ENCODE results near the gene FUS. TPM values are rescaled to one million over a fixed set of nuclear protein-coding genes. Genes with fewer than 3 reads are reported as not detected.
A peak's percentile ranks its signal among the peaks of the same experiment; 100 is the strongest.

FUS gene
- 100 to 1,000 TPM; 134 to 170 TPM for polyA plus RNA-seq

GRCh38 chr16:31179747-31180459 is at the start of gene FUS:
Gene FUS (plus strand): TSS chr16:31180139. CDS start chr16:31180215, 76 bp downstream.
- Histone ChIP-seq H3K4me1 (ENCODE audit: control insufficient read depth in 2 of 2, insufficient read depth in 2 of 2, low read length in 1 of 2) (peaks cover 0 to 5% of the 10 kb centered on the region in 2 donors), H3K36me3 (ENCODE audit: control insufficient read depth in 2 of 2, insufficient read depth in 2 of 2, low read length in 1 of 2) (peaks cover 6 to 14% of the 10 kb centered on the region in 2 donors)
- 0% methylated on average over 69 of the region's 69 CpGs for WGBS, 2 donors

DNA sequence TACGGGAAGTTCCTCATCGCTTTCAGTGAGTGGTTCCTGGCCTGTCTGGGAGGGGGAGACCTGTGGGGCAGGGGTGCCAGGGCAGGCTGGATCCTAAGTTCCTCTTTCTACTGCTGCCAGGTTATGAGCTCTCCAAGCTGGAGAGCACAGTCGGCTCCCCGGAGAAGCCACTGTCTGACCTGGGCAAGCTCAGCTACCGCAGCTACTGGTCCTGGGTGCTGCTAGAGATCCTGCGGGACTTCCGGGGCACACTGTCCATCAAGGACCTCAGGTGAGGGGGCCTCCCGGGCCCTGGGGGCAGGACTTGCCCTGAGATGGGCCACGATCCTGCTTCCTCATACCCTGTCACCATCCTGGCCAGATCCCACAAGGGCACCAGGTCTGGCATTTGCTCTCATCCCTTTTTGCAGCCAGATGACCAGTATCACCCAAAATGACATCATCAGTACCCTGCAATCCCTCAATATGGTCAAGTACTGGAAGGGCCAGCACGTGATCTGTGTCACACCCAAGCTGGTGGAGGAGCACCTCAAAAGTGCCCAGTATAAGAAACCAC is 49.5 kb upstream of the FUS start:
- Histone ChIP-seq H3K36me3 (ENCODE audit: control insufficient read depth in 2 of 2, insufficient read depth in 2 of 2, low read length in 1 of 2) (peaks cover 6 to 40% of the 10 kb centered on the region in 2 donors), H3K4me1 (ENCODE audit: control insufficient read depth in 2 of 2, insufficient read depth in 2 of 2, low read length in 1 of 2) (peaks cover 8 to 40% of the 10 kb centered on the region in 2 donors), H3K27ac (ENCODE audit: low read depth in 2 of 2, low read length in 1 of 2) (peak overlapping the region; percentile 92 to 93), H3K27me3 (ENCODE audit: control insufficient read depth in 1 of 2, insufficient read depth in 2 of 2, low read length in 2 of 2) (no peaks in the 10 kb centered on the region), H3K4me3 (ENCODE audit: low read depth in 1 of 2, low read length in 2 of 2) (peak overlapping the region in 1 of 2 donors; percentile 9), H3K9me3 (ENCODE audit: control insufficient read depth in 2 of 2, insufficient read depth in 1 of 2, low read depth in 1 of 2, low read length in 1 of 2) (no peaks in the 10 kb centered on the region)
- WGBS, 2 donors = 37 to 54% methylated on average over 10 of the region's 10 CpGs

More at GRCh38 chr16:31179747-31180459, at the start of gene FUS:
- Histone ChIP-seq H3K27me3 (ENCODE audit: control insufficient read depth in 1 of 2, insufficient read depth in 2 of 2, low read length in 2 of 2) (no peaks in the 10 kb centered on the region), H3K9me3 (ENCODE audit: control insufficient read depth in 2 of 2, insufficient read depth in 1 of 2, low read depth in 1 of 2, low read length in 1 of 2) (no peaks in the 10 kb centered on the region), H3K4me3 (ENCODE audit: low read depth in 1 of 2, low read length in 2 of 2) (peak within 1 kb of the TSS; percentile 84 to 98), H3K27ac (ENCODE audit: low read depth in 2 of 2, low read length in 1 of 2) (peak within 1 kb of the TSS; percentile 95 to 97)

- Histone ChIP-seq H3K9me3 (ENCODE audit: control insufficient read depth in 2 of 2, insufficient read depth in 1 of 2, low read depth in 1 of 2, low read length in 1 of 2) (no peaks in the 10 kb centered on the region), H3K27ac (ENCODE audit: low read depth in 2 of 2, low read length in 1 of 2) (peak overlapping the region; percentile 92 to 93), H3K4me3 (ENCODE audit: low read depth in 1 of 2, low read length in 2 of 2) (peak overlapping the region; percentile 15 to 39), H3K27me3 (ENCODE audit: control insufficient read depth in 1 of 2, insufficient read depth in 2 of 2, low read length in 2 of 2) (no peaks in the 10 kb centered on the region), H3K4me1 (ENCODE audit: control insufficient read depth in 2 of 2, insufficient read depth in 2 of 2, low read length in 1 of 2) (peaks cover 8 to 43% of the 10 kb centered on the region in 2 donors), H3K36me3 (ENCODE audit: control insufficient read depth in 2 of 2, insufficient read depth in 2 of 2, low read length in 1 of 2) (peaks cover 6 to 38% of the 10 kb centered on the region in 2 donors)
- 50 to 54% methylated on average over 6 of the region's 6 CpGs for WGBS, 2 donors
These were observed 49.0 kb upstream of the FUS start for GRCh38 chr16:31130899-31131298.

GRCh38 chr16:31131416-31131815 is 48.5 kb upstream of the FUS start:
- Histone ChIP-seq H3K27ac (ENCODE audit: low read depth in 2 of 2, low read length in 1 of 2) (peak overlapping the region; percentile 92 to 93), H3K4me1 (ENCODE audit: control insufficient read depth in 2 of 2, insufficient read depth in 2 of 2, low read length in 1 of 2) (peaks cover 8 to 44% of the 10 kb centered on the region in 2 donors), H3K27me3 (ENCODE audit: control insufficient read depth in 1 of 2, insufficient read depth in 2 of 2, low read length in 2 of 2) (no peaks in the 10 kb centered on the region), H3K9me3 (ENCODE audit: control insufficient read depth in 2 of 2, insufficient read depth in 1 of 2, low read depth in 1 of 2, low read length in 1 of 2) (no peaks in the 10 kb centered on the region), H3K36me3 (ENCODE audit: control insufficient read depth in 2 of 2, insufficient read depth in 2 of 2, low read length in 1 of 2) (peaks cover 6 to 38% of the 10 kb centered on the region in 2 donors), H3K4me3 (ENCODE audit: low read depth in 1 of 2, low read length in 2 of 2) (peak overlapping the region; percentile 15 to 39)
- 52 to 57% methylated on average over 11 of the region's 11 CpGs for WGBS, 2 donors

- Histone ChIP-seq H3K27me3 (ENCODE audit: control insufficient read depth in 1 of 2, insufficient read depth in 2 of 2, low read length in 2 of 2) (no peaks in the 10 kb centered on the region), H3K27ac (ENCODE audit: low read depth in 2 of 2, low read length in 1 of 2) (peak overlapping the region; percentile 92 to 93), H3K4me3 (ENCODE audit: low read depth in 1 of 2, low read length in 2 of 2) (peak overlapping the region; percentile 15 to 39), H3K36me3 (ENCODE audit: control insufficient read depth in 2 of 2, insufficient read depth in 2 of 2, low read length in 1 of 2) (peaks cover 6 to 36% of the 10 kb centered on the region in 2 donors), H3K4me1 (ENCODE audit: control insufficient read depth in 2 of 2, insufficient read depth in 2 of 2, low read length in 1 of 2) (peaks cover 8 to 44% of the 10 kb centered on the region in 2 donors), H3K9me3 (ENCODE audit: control insufficient read depth in 2 of 2, insufficient read depth in 1 of 2, low read depth in 1 of 2, low read length in 1 of 2) (no peaks in the 10 kb centered on the region)
- WGBS, 2 donors = 46 to 49% methylated on average over 5 of the region's 5 CpGs
These were observed 48.1 kb upstream of the FUS start for GRCh38 chr16:31131841-31132271.

DNA sequence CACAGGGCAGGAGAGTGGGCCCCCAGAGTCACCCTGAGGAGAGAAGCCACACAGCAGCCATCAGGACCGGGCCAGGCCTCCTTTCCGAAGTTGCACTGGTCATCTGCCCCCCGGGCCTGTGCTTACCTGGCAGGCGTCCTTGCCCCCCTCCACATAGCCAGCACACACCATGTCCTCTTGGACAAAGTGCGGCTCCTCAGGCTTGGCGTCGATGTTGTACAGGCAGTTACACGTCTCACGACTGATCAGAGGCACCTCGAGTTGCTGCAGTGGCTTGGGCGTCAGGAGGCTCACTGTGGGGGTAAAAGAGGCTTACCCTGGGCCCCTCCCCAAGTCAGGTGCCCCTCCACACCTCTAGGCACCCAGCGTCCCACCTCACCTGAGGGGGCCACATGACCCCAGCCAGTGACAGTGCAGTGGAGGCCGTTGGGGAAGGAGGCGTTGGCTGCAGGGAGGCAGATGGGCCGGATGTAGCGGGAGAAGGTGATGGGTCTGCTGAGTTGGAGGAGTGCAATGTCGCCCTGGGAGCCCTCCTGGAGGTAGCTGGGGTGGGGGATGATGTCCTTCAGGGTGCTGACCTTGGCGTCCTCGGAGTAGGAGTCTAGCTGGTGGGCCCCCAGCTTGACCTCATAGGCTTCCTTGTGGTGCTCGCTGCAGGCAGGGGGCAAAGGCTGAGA is 47.5 kb upstream of the FUS start:
- Histone ChIP-seq H3K36me3 (ENCODE audit: control insufficient read depth in 2 of 2, insufficient read depth in 2 of 2, low read length in 1 of 2) (peaks cover 3 to 31% of the 10 kb centered on the region in 2 donors), H3K27ac (ENCODE audit: low read depth in 2 of 2, low read length in 1 of 2) (peak overlapping the region; percentile 92 to 93), H3K4me3 (ENCODE audit: low read depth in 1 of 2, low read length in 2 of 2) (peak overlapping the region; percentile 5 to 39), H3K27me3 (ENCODE audit: control insufficient read depth in 1 of 2, insufficient read depth in 2 of 2, low read length in 2 of 2) (no peaks in the 10 kb centered on the region), H3K9me3 (ENCODE audit: control insufficient read depth in 2 of 2, insufficient read depth in 1 of 2, low read depth in 1 of 2, low read length in 1 of 2) (no peaks in the 10 kb centered on the region), H3K4me1 (ENCODE audit: control insufficient read depth in 2 of 2, insufficient read depth in 2 of 2, low read length in 1 of 2) (peaks cover 8 to 44% of the 10 kb centered on the region in 2 donors)
- 56 to 70% methylated on average over 20 of the region's 20 CpGs for WGBS, 2 donors

DNA sequence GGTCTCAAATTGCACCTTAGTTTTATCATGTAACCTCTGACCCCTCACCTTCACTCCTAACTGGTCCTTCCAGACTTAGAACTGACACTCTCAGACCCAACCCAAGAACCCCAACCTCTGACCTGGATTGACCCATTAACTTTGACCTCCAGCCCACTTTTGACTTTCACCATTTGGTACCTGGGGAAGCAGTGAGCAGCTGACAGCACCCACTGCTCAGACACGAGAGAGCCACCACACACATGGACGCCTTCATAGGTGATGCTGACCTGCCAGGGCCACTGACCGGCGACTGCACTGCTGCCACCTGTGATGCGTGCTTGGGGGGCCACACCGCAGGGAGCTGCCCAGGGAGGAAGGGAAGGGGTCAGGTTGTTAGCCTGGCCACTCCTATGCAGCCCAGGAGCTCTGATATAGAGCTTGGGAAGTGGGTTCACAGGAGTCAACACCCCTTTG is 46.9 kb upstream of the FUS start:
- H3K4me3 ChIP-seq (ENCODE audit: low read depth in 1 of 2, low read length in 2 of 2) = peak overlapping the region; percentile 74 to 84
- H3K27ac ChIP-seq (ENCODE audit: low read depth in 2 of 2, low read length in 1 of 2) = peak overlapping the region; percentile 19 to 92
- WGBS, 2 donors = 72 to 81% methylated on average over 5 to 6 of the region's 6 CpGs

GRCh38 chr16:31134091-31134571 is 45.8 kb upstream of the FUS start:
- Histone ChIP-seq H3K4me1 (ENCODE audit: control insufficient read depth in 2 of 2, insufficient read depth in 2 of 2, low read length in 1 of 2) (peaks cover 7 to 49% of the 10 kb centered on the region in 2 donors), H3K9me3 (ENCODE audit: control insufficient read depth in 2 of 2, insufficient read depth in 1 of 2, low read depth in 1 of 2, low read length in 1 of 2) (no peaks in the 10 kb centered on the region), H3K27ac (ENCODE audit: low read depth in 2 of 2, low read length in 1 of 2) (peak overlapping the region in 1 of 2 donors; percentile 92), H3K4me3 (ENCODE audit: low read depth in 1 of 2, low read length in 2 of 2) (peak overlapping the region; percentile 74 to 84), H3K27me3 (ENCODE audit: control insufficient read depth in 1 of 2, insufficient read depth in 2 of 2, low read length in 2 of 2) (no peaks in the 10 kb centered on the region), H3K36me3 (ENCODE audit: control insufficient read depth in 2 of 2, insufficient read depth in 2 of 2, low read length in 1 of 2) (peaks cover 0 to 26% of the 10 kb centered on the region in 2 donors)
- WGBS, 2 donors = 25 to 29% methylated on average over 5 of the region's 5 CpGs

More for the DNA sequence above, 46.9 kb upstream of the FUS start:
- Histone ChIP-seq H3K27me3 (ENCODE audit: control insufficient read depth in 1 of 2, insufficient read depth in 2 of 2, low read length in 2 of 2) (no peaks in the 10 kb centered on the region), H3K9me3 (ENCODE audit: control insufficient read depth in 2 of 2, insufficient read depth in 1 of 2, low read depth in 1 of 2, low read length in 1 of 2) (no peaks in the 10 kb centered on the region), H3K4me1 (ENCODE audit: control insufficient read depth in 2 of 2, insufficient read depth in 2 of 2, low read length in 1 of 2) (peaks cover 8 to 44% of the 10 kb centered on the region in 2 donors), H3K36me3 (ENCODE audit: control insufficient read depth in 2 of 2, insufficient read depth in 2 of 2, low read length in 1 of 2) (peaks cover 0 to 26% of the 10 kb centered on the region in 2 donors)
